ENCODE data around the gene A4GALT. TPM values are rescaled to one million over a fixed set of nuclear protein-coding genes. Genes with fewer than 3 reads are reported as not detected.

The A4GALT gene
- total RNA-seq, 4 donors from 2014 or later, result 6.7 to 11.6 (median 8.8) TPM

- 97% methylated on average over 7 of the region's 7 CpGs for WGBS
- TF ChIP-seq POLR2AphosphoS5 (IDR thresholded peaks at IDR 0.05) (no peak), EP300 (IDR thresholded peaks at IDR 0.05) (no peak), POLR2A (IDR thresholded peaks at IDR 0.05) (no peak)
- TF ChIP-seq, protein P1, sequence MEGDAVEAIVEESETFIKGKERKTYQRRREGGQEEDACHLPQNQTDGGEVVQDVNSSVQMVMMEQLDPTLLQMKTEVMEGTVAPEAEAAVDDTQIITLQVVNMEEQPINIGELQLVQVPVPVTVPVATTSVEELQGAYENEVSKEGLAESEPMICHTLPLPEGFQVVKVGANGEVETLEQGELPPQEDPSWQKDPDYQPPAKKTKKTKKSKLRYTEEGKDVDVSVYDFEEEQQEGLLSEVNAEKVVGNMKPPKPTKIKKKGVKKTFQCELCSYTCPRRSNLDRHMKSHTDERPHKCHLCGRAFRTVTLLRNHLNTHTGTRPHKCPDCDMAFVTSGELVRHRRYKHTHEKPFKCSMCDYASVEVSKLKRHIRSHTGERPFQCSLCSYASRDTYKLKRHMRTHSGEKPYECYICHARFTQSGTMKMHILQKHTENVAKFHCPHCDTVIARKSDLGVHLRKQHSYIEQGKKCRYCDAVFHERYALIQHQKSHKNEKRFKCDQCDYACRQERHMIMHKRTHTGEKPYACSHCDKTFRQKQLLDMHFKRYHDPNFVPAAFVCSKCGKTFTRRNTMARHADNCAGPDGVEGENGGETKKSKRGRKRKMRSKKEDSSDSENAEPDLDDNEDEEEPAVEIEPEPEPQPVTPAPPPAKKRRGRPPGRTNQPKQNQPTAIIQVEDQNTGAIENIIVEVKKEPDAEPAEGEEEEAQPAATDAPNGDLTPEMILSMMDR (IDR thresholded peaks at IDR 0.05), result no peak
- Histone ChIP-seq H3K27ac (no peak overlapping the region), H3K27me3 (no peaks in the 10 kb centered on the region), H3K9me3 (peaks cover 5% of the 10 kb centered on the region), H3K4me1 (peaks cover 32% of the 10 kb centered on the region), H3K36me3 (no peaks in the 10 kb centered on the region), H3K4me3 (no peak overlapping the region)
- no peak for DNase-seq (ENCODE audit: low spot score in 2 of 2)
Measured at GRCh38 chr22:42714308-42714707, 6.4 kb downstream of the A4GALT start.

DNA sequence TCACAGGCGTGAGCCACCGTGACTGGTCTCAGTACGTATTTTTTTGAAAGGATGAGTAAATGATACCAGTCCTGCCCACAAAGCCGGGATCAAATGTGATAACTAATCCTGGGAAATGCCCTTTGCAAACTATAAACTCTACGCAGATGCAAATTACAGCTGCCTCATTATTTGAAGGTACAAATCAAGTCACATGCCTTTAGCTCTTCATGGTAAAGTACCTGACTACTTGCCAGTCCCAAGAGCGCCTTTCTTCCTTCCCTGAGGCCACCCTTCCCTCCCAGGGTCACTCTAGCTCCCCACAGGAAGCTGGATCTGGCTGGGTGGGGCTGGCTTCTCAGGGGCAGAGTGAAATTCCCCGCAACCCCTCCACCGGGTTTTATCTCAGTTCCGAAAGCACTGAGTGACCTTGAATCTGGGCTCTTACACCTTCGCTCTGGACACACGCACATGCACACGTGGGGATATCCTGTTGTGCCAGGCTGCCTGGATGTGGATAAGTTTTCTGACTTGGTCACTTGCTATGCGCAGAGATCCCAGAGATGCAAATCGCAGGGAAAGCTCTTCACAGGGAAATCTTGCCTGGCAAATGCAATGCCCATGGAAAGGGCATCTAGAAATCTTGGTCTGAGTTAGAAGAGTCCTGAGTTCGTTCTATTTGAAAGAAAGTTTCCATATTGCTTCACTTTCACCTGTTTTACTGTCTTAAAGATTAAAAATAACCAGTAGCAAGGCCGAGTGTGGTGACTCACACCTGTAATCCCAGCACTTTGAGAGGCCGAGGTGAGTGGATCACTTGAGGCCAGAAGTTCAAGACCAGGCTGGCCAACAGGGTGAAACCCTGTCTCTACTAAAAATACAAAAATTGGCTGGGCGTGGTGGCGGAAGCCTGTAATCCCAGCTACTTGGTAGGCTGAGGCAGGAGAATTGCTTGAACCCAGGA lies 8.5 kb downstream of the A4GALT start:
- no peak for DNase-seq (ENCODE audit: low spot score in 2 of 2)
- no peaks in the 10 kb centered on the region for H3K36me3 ChIP-seq
- peaks cover 5% of the 10 kb centered on the region for H3K9me3 ChIP-seq
- TF ChIP-seq POLR2A (IDR thresholded peaks at IDR 0.05), result no peak
- no peak for TF ChIP-seq POLR2AphosphoS5 (IDR thresholded peaks at IDR 0.05)
- TF ChIP-seq, protein P1 (IDR thresholded peaks at IDR 0.05), result no peak
- TF ChIP-seq EP300 (IDR thresholded peaks at IDR 0.05), result no peak
- peaks cover 23% of the 10 kb centered on the region for H3K4me1 ChIP-seq
- WGBS, result 60% methylated on average over 19 of the region's 19 CpGs
- no peak overlapping the region for H3K4me3 ChIP-seq
- no peaks in the 10 kb centered on the region for H3K27me3 ChIP-seq
- H3K27ac ChIP-seq, result peak overlapping the region; percentile 24

GRCh38 chr22:42711281-42711731 lies 9.4 kb downstream of the A4GALT start:
- Histone ChIP-seq H3K4me1 (peaks cover 17% of the 10 kb centered on the region), H3K9me3 (peaks cover 5% of the 10 kb centered on the region), H3K4me3 (no peak overlapping the region), H3K27me3 (no peaks in the 10 kb centered on the region), H3K36me3 (no peaks in the 10 kb centered on the region), H3K27ac (peak overlapping the region; percentile 3)
- DNase-seq (ENCODE audit: low spot score in 2 of 2), result no peak
- 50% methylated on average over 3 of the region's 3 CpGs for WGBS
- TF ChIP-seq POLR2A (IDR thresholded peaks at IDR 0.05) (no peak), POLR2AphosphoS5 (IDR thresholded peaks at IDR 0.05) (no peak), EP300 (IDR thresholded peaks at IDR 0.05) (no peak)
- TF ChIP-seq, protein P1 (IDR thresholded peaks at IDR 0.05), result no peak

- H3K27ac ChIP-seq, result no peak overlapping the region
- WGBS, result 50% methylated on average over 3 of the region's 3 CpGs
- no peaks in the 10 kb centered on the region for H3K36me3 ChIP-seq
- peaks cover 18% of the 10 kb centered on the region for H3K4me1 ChIP-seq
- H3K4me3 ChIP-seq, result no peak overlapping the region
- H3K27me3 ChIP-seq, result no peaks in the 10 kb centered on the region
- TF ChIP-seq POLR2AphosphoS5 (IDR thresholded peaks at IDR 0.05) (no peak), POLR2A (IDR thresholded peaks at IDR 0.05) (no peak), EP300 (IDR thresholded peaks at IDR 0.05) (no peak)
- TF ChIP-seq, protein P1 (IDR thresholded peaks at IDR 0.05), result no peak
- DNase-seq (ENCODE audit: low spot score in 2 of 2), result no peak
- peaks cover 5% of the 10 kb centered on the region for H3K9me3 ChIP-seq
Measured at GRCh38 chr22:42708417-42708816, 12.3 kb downstream of the A4GALT start.

GRCh38 chr22:42707496-42707895 lies 13.2 kb downstream of the A4GALT start:
- 78% methylated on average over 2 of the region's 2 CpGs for WGBS
- TF ChIP-seq POLR2AphosphoS5 (IDR thresholded peaks at IDR 0.05), result no peak
- TF ChIP-seq, protein P1 (IDR thresholded peaks at IDR 0.05), result no peak
- TF ChIP-seq POLR2A (IDR thresholded peaks at IDR 0.05), result no peak
- TF ChIP-seq EP300 (IDR thresholded peaks at IDR 0.05), result no peak
- Histone ChIP-seq H3K27ac (no peak overlapping the region), H3K9me3 (peaks cover 5% of the 10 kb centered on the region), H3K27me3 (no peaks in the 10 kb centered on the region), H3K4me1 (peaks cover 12% of the 10 kb centered on the region), H3K36me3 (no peaks in the 10 kb centered on the region), H3K4me3 (no peak overlapping the region)
- no peak for DNase-seq (ENCODE audit: low spot score in 2 of 2)
